Mesenteric fat pad (tissue), 1 donor: ENCODE results near the gene ZNF423. TPM values are rescaled to one million over a fixed set of nuclear protein-coding genes. Genes with fewer than 3 reads are reported as not detected.

ENCODE experiments used
- DNase-seq: peaks from one replicate; pipeline ENCODE4 v3.0.0-alpha.2; 2020; ENCODE audit warnings: low spot score
- total RNA-seq: library from RNA; stranded (reverse); fragmentation: NEBNext Ultra II Directional; extraction: Animal tissue kit (Norgen Biotek cat#: 25700); gene quantifications from one replicate; pipeline ENCODE4 v1.2.1, GENCODE V29; 2021
- donor health status: DM: yes; HTN: yes; CAD: no.

Gene ZNF423
- total RNA-seq, 1 donor from 2014 or later: 13.5 TPM

GRCh38 chr16:49542946-49543630, 312.8 kb downstream of the ZNF423 start:
- DNase-seq: no peak

- DNase-seq: no peak
Observed at GRCh38 chr16:49542391-49542891, 313.5 kb downstream of the ZNF423 start.

- no peak for DNase-seq
Observed at GRCh38 chr16:49540836-49541235, 315.1 kb downstream of the ZNF423 start.

- DNase-seq: no peak
Observed at GRCh38 chr16:49539758-49540157, 316.2 kb downstream of the ZNF423 start.

- DNase-seq: no peak
Observed at GRCh38 chr16:49537924-49538459, 317.9 kb downstream of the ZNF423 start.

GRCh38 chr16:49534901-49535610, 320.9 kb downstream of the ZNF423 start:
- no peak for DNase-seq

GRCh38 chr16:49533422-49533821, 322.5 kb downstream of the ZNF423 start:
- DNase-seq: no peak

GRCh38 chr16:49532873-49533272, 323.0 kb downstream of the ZNF423 start:
- no peak for DNase-seq

GRCh38 chr16:49531931-49532840, 323.7 kb downstream of the ZNF423 start:
- no peak for DNase-seq

GRCh38 chr16:49531425-49531824, 324.5 kb downstream of the ZNF423 start:
- no peak for DNase-seq

GRCh38 chr16:49530427-49530970, 325.4 kb downstream of the ZNF423 start:
- no peak for DNase-seq

GRCh38 chr16:49529411-49530045, 326.4 kb downstream of the ZNF423 start:
- DNase-seq: no peak

GRCh38 chr16:49528866-49529288, 327.0 kb downstream of the ZNF423 start:
- no peak for DNase-seq

GRCh38 chr16:49528060-49528865, 327.6 kb downstream of the ZNF423 start:
- no peak for DNase-seq

- no peak for DNase-seq
Observed at GRCh38 chr16:49527611-49528010, 328.3 kb downstream of the ZNF423 start.

- DNase-seq: no peak
Observed at GRCh38 chr16:49526860-49527365, 329.0 kb downstream of the ZNF423 start.

GRCh38 chr16:49524947-49525315, 331.0 kb downstream of the ZNF423 start:
- no peak for DNase-seq

- DNase-seq: no peak
Observed at GRCh38 chr16:49524216-49524946, 331.5 kb downstream of the ZNF423 start.
